Tibial artery (tissue), 4 donors: Measurements from ENCODE around the gene ANAPC16.
"Not testable (repeated sequence)": the region's sequence is repeated elsewhere in the genome, so short reads cannot be mapped to it uniquely, and the experiment has no call there.

Experiments
- DNase-seq, 2 donors: peaks; one replicate each; pipeline ENCODE4 v3.0.0-alpha.2; 2019
- H3K27ac ChIP-seq, 2 donors: fragments of 200-600 bp; sonication (generic) in 1 of 2; 1 replicate in 1 of 2; 2 replicates in 1 of 2; pipeline ENCODE4 v1.5.1; 2018 to 2019; ENCODE audit warnings: mild to moderate bottlenecking in 1 of 2
- H3K27me3 ChIP-seq, 2 donors: fragments of 200-600 bp; sonication (generic) in 1 of 2; one replicate each; pipeline versions ENCODE4 v1.5.1 to v1.6.0; 2016 to 2019
- H3K36me3 ChIP-seq, 3 donors: fragments of 200-600 bp; sonication (generic) in 2 of 3; one replicate each; pipeline ENCODE4 v1.5.1; 2016 to 2019; ENCODE audit warnings: mild to moderate bottlenecking in 2 of 3
- H3K4me1 ChIP-seq, 4 donors: fragments of 200-600 bp; sonication (generic) in 2 of 4; 1 replicate in 3 of 4; 2 replicates in 1 of 4; pipeline ENCODE4 v1.5.1; 2016 to 2019
- H3K4me3 ChIP-seq, 2 donors: fragments of 200-600 bp; sonication (generic) in 1 of 2; 1 replicate in 1 of 2; 2 replicates in 1 of 2; pipeline ENCODE4 v1.5.1; 2018 to 2019; ENCODE audit warnings: mild to moderate bottlenecking in 2 of 2
- H3K9me3 ChIP-seq, 3 donors: fragments of 200-600 bp; sonication (generic) in 1 of 3; one replicate each; pipeline ENCODE4 v1.5.1; 2016 to 2019
- CTCF ChIP-seq, 2 experiments: fragments of 200-600 bp in 1 of 2; fragments of 450-650 bp in 1 of 2; IDR thresholded peaks; one replicate each; pipeline ENCODE4 v1.5.1; 2017 to 2019; ENCODE audit warnings: antibody characterized with exemption in 2 of 2, mild to moderate bottlenecking in 1 of 2, moderate library complexity in 1 of 2
- intact Hi-C: fragments of 100-400 bp; cut with DNase I; formaldehyde crosslinking; loops from one replicate; pipeline ENCODE4 v1.15.0; 2023; ENCODE audit warnings: low total_unique reads

ANAPC16 gene

GRCh38 chr10:72200883-72201282, 14.9 kb upstream of the ANAPC16 start:
- H3K27me3 ChIP-seq, result no peaks in the 10 kb centered on the region
- no peak overlapping the region for H3K27ac ChIP-seq
- intact Hi-C loops, result no loop called here
- peak in 1 of 2 donors; percentile 4 for DNase-seq
- no peak overlapping the region for H3K4me3 ChIP-seq
- no peaks in the 10 kb centered on the region for H3K9me3 ChIP-seq
- no peak for TF ChIP-seq CTCF (IDR thresholded peaks at IDR 0.05)
- H3K4me1 ChIP-seq, result no peaks in the 10 kb centered on the region
- peaks cover 37 to 65% (median 50%) of the 10 kb centered on the region in 3 donors for H3K36me3 ChIP-seq

GRCh38 chr10:72201293-72201692, 14.5 kb upstream of the ANAPC16 start:
- TF ChIP-seq CTCF (IDR thresholded peaks at IDR 0.05), result no peak
- H3K9me3 ChIP-seq, result no peaks in the 10 kb centered on the region
- H3K27me3 ChIP-seq, result no peaks in the 10 kb centered on the region
- intact Hi-C loops, result no loop called here
- H3K4me1 ChIP-seq, result no peaks in the 10 kb centered on the region
- H3K36me3 ChIP-seq, result peaks cover 37 to 65% (median 47%) of the 10 kb centered on the region in 3 donors
- no peak overlapping the region for H3K27ac ChIP-seq
- DNase-seq, result peak in 1 of 2 donors; percentile 9
- no peak overlapping the region for H3K4me3 ChIP-seq

GRCh38 chr10:72204296-72204695, 11.5 kb upstream of the ANAPC16 start:
- Histone ChIP-seq H3K4me1 (no peaks in the 10 kb centered on the region), H3K36me3 (peaks cover 53 to 85% (median 59%) of the 10 kb centered on the region in 3 donors), H3K4me3 (no peak overlapping the region), H3K27ac (no peak overlapping the region), H3K9me3 (no peaks in the 10 kb centered on the region), H3K27me3 (no peaks in the 10 kb centered on the region)
- intact Hi-C loops, result no loop called here
- TF ChIP-seq CTCF (IDR thresholded peaks at IDR 0.05), result no peak
- no peak for DNase-seq

- Histone ChIP-seq H3K27me3 (no peaks in the 10 kb centered on the region), H3K4me3 (no peak overlapping the region), H3K27ac (no peak overlapping the region), H3K36me3 (peaks cover 57 to 90% (median 63%) of the 10 kb centered on the region in 3 donors), H3K4me1 (no peaks in the 10 kb centered on the region), H3K9me3 (no peaks in the 10 kb centered on the region)
- no peak for DNase-seq
- TF ChIP-seq CTCF (IDR thresholded peaks at IDR 0.05), result no peak
- intact Hi-C loops, result no loop called here
Measured at GRCh38 chr10:72204724-72205123, 11.1 kb upstream of the ANAPC16 start.

GRCh38 chr10:72206511-72207229, 9.1 kb upstream of the ANAPC16 start:
- peak in 1 of 2 donors; percentile 6 for DNase-seq
- Histone ChIP-seq H3K27me3 (no peaks in the 10 kb centered on the region), H3K9me3 (no peaks in the 10 kb centered on the region), H3K27ac (no peak overlapping the region), H3K36me3 (peaks cover 60 to 94% (median 72%) of the 10 kb centered on the region in 3 donors), H3K4me1 (no peaks in the 10 kb centered on the region), H3K4me3 (no peak overlapping the region)
- TF ChIP-seq CTCF (IDR thresholded peaks at IDR 0.05), result no peak
- intact Hi-C loops, result no loop called here

- H3K27ac ChIP-seq, H3K4me3 ChIP-seq, H3K4me1 ChIP-seq, H3K9me3 ChIP-seq, DNase-seq, H3K27me3 ChIP-seq, intact Hi-C loops: not testable (repeated sequence)
- peaks cover 44 to 86% (median 72%) of the 10 kb centered on the region in 3 donors for H3K36me3 ChIP-seq
Measured at GRCh38 chr10:72208526-72208925, 7.3 kb upstream of the ANAPC16 start.

GRCh38 chr10:72211381-72211780, 4.4 kb upstream of the ANAPC16 start:
- H3K27ac ChIP-seq, H3K27me3 ChIP-seq, intact Hi-C loops, H3K9me3 ChIP-seq, H3K4me3 ChIP-seq, DNase-seq: not testable (repeated sequence)
- Histone ChIP-seq H3K36me3 (peaks cover 33 to 63% (median 57%) of the 10 kb centered on the region in 3 donors), H3K4me1 (peaks cover 0 to 19% (median 8%) of the 10 kb centered on the region in 4 donors)

- intact Hi-C loops, H3K27me3 ChIP-seq: not testable (repeated sequence)
Measured at GRCh38 chr10:72211832-72212231, 4.0 kb upstream of the ANAPC16 start.

More at GRCh38 chr10:72211832-72212231, 4.0 kb upstream of the ANAPC16 start:
- H3K4me3 ChIP-seq, H3K9me3 ChIP-seq, H3K27ac ChIP-seq, DNase-seq: not testable (repeated sequence)
- Histone ChIP-seq H3K4me1 (peaks cover 0 to 21% (median 9%) of the 10 kb centered on the region in 4 donors), H3K36me3 (peaks cover 31 to 58% (median 53%) of the 10 kb centered on the region in 3 donors)
